SIG-M5 treated with dmso at 0.1 percent for 504 hours (cell line): ENCODE results near the gene SPATA6L.
A peak's percentile ranks its signal among the peaks of the same experiment; 100 is the strongest.

ENCODE experiments used
- DNase-seq: peaks from one replicate; lab custom pipeline; 2025; ENCODE audit not compliant: unreplicated experiment; lab: John Stamatoyannopoulos, UW

SPATA6L gene

DNA sequence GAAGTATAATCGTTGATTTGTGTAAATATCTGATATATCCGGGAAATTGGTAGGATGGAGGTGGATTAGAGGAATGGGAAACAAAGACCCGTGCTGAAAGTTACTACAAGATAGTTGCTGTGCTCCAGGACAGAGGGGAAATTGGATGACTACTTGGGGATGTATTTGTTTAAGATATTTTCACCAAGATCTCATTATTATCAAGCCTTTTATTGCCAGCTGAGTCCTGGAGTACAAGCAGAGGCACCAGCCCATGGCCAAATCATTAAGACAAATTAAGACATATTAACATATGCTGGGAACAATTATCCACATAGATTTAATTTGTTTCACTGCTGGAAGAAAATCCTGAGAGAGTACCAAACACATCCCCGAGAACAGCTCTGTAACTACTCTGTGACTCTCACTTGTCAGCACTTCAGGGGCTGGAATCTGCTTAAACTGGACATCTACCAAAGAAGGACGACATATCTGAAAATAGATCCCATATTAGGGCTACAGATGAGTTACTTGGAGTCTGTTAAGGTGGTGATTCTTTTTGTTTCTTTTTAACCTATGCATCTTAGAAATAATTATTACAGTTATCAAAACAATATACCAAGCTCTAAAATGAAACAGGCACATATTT, 107.8 kb downstream of the SPATA6L start:
- DNase-seq = no peak

DNA sequence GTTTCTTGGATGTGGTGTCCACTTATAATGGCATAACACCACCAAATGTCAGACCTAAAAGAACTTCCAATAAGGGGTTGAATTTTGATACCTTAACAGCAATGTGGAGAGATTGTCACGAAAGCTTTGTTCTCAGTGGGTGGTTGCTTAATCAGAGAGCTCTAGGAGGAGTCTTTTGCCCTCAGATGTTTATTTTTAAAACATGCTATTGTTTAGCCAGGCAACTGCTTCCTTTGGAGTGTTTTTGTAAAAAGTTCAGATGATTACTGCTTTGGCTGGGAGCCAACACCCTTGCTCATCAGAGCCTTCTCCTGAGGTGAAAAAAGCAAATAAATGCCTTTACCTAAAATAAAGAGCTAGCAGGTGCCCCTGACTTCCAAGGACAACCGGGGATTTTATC, 111.0 kb downstream of the SPATA6L start:
- DNase-seq = no peak

DNA sequence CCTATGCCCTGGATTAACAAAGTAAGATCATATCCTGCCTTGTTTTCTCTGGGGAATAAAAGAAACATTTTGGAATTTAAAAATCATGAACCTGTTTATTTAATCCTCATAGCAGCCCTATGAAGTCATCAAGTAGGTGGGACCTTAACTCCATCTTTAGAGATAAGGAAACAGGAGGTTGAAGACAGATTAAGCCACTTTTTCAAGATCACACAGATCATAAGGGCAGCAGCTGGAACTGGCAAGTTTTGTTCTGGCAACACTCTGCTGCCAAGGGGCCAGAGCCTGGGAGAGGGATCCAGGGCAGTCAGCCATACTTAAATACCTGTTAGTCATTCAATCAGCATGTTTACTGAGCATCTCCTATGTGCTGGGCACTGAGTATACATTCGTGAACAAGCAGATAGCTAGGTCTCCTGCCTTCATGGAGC, 112.3 kb downstream of the SPATA6L start:
- no peak for DNase-seq

DNA sequence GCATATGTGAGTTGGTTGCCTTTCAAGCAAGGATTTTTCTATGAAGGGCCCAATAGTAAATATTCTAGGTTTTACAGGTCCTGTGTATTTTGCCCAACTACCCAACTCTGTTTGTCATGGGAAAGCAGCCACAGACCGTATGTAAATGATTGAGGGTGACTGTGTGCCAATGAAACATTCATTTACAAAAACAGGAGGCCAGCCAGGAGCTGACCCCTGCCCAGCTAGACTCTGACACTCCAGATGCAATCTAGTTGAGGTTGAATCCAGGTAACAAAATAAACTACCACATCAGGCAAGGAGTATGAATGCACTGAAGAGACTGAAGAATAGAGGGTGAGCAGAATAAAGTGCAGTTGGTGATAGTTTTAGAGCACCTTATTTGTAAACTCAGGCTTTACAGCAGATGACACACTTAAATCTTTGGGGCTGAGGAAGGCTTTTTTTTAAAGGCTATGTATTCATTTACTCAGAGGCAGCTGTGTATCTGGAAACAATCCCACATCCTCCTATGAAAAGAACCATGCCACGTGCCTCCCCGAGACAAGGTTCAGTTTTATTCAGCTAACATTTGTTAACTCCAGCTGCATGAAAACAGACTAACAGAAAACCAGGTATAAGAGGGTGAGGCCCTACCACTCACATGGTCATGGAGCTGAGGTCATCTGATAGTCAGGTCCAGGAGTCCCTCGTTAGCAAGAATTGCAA, 115.3 kb downstream of the SPATA6L start:
- no peak for DNase-seq

DNA sequence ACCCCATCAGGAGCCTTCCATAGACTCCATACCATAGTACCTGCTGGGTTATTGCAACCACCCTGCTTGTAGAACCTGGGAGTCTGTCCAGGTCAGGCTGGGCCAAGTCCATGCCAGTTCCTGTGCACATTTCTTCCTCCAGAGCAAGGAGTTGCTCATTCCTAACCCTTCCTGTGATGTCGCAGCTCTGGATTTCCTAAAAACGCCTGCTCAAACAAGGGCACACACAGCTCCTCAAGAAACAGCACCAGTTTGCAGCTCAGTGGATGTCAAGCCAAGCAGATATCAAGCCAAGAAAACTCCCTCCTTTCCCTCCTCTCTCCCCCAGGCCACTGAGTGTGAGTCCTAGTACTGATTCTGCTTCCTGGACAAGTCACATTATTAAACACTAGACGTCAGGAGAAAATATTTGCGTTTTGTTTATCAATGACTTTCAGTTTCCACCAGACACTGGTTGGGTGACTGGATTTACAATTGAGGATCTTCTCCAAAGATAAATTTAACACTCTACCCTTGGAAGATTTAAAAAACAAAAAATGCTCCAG, 116.5 kb downstream of the SPATA6L start:
- DNase-seq = no peak

DNA sequence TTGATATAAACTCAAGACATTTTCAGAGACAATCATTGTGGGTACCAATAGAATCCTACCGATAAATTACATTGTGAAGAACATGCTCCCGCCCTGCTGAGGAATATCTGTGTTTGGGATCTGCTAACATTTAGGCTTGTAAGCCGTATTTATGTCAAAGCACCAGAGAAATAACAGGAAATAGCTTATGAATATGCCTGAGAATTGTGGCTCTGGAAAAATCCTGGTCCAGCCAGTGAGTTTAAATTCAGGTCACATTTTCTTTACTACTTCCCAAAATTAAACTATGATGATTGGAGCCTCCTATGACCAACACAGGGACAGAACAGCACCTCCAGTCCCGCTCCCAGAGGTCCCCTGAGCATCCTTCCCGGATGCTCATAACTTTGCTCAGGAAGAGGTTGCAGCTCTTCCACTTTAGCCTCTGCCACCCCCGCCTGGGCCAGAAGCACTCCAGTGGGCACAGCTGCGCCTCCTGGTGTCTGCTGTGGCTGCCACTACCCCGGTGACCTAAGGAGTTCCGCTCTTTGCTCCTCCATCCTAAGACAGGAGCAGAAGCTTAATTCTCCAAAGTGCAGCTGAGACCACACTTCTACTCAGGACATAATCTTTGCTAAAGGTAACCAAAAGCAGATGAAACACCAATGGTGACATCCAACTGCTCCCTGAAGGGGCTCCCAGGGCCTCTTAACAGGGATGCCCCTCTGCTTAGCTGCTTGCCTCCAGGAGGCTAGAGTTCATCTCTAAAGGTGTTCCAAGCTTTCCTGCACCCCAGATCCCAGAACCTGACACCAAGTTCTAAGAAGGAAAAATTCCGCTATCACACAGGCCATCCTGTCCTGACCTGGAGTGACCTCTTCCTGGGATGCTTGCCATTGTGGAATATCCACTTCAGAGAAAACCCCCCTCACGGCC, 117.2 kb downstream of the SPATA6L start:
- peak; percentile 16 for DNase-seq
